H1 (cell line): ENCODE results near the gene NUDT9. TPM values are rescaled to one million over a fixed set of nuclear protein-coding genes. Genes with fewer than 3 reads are reported as not detected.
A peak's percentile ranks its signal among the peaks of the same experiment; 100 is the strongest.
"Not testable (repeated sequence)": the region's sequence is repeated elsewhere in the genome, so short reads cannot be mapped to it uniquely, and the experiment has no call there.

Source experiments
- CTCF ChIA-PET: fragments of 300-600 bp; sonication (Branson Sonifier 250); formaldehyde crosslinking; loops from one replicate; lab custom pipeline; 2021; ENCODE audit not compliant: partially characterized antibody; lab: Charles Lee
- POLR2A ChIA-PET: fragments of 300-600 bp; sonication (Branson Sonifier 250); formaldehyde crosslinking; loops from one replicate; lab custom pipeline; 2021; ENCODE audit warnings: inconsistent platforms; ENCODE audit not compliant: partially characterized antibody; lab: Charles Lee
- DNase-seq, 2 experiments: peaks; one replicate each; pipeline versions ENCODE4 v3.0.0 to v3.0.0-alpha.2; 2010 to 2022; ENCODE audit warnings: low spot score in 2 of 2, low read depth in 1 of 2, mixed read lengths in 1 of 2
- FAIRE-seq: peaks from 2 replicates; lab custom pipeline; 2011; peaks lifted over from hg19 to GRCh38; lab: Jason Lieb, UNC
- H2AFZ ChIP-seq: 2 replicates; pipeline ENCODE4 v1.8.1; 2012; ENCODE audit warnings: low read length, inconsistent platforms
- H2AK5ac ChIP-seq: 2 replicates; pipeline ENCODE4 v1.6.1; 2013; ENCODE audit warnings: low read depth, low read length
- H2BK120ac ChIP-seq: replicated peaks from 2 replicates; pipeline ENCODE3; 2013; ENCODE audit warnings: low read depth, low read length, inconsistent platforms
- H2BK12ac ChIP-seq: 2 replicates; pipeline ENCODE4 v1.6.1; 2013; ENCODE audit warnings: low read depth, low read length
- H2BK15ac ChIP-seq: 2 replicates; pipeline ENCODE4 v1.6.1; 2013; ENCODE audit warnings: low read length
- H2BK20ac ChIP-seq: 2 replicates; pipeline ENCODE4 v1.6.1; 2013; ENCODE audit warnings: low read length
- H2BK5ac ChIP-seq: 2 replicates; pipeline ENCODE4 v1.6.1; 2013; ENCODE audit warnings: low read depth, low read length
- H3K14ac ChIP-seq: 2 replicates; pipeline ENCODE4 v1.6.1; 2013; ENCODE audit warnings: inconsistent platforms; ENCODE audit not compliant: insufficient read length
- H3K18ac ChIP-seq: 2 replicates; pipeline ENCODE4 v1.6.1; 2013; ENCODE audit warnings: low read length; ENCODE audit errors: extremely low read depth
- H3K23ac ChIP-seq: 2 replicates; pipeline ENCODE4 v1.6.1; 2013; ENCODE audit warnings: inconsistent platforms; ENCODE audit not compliant: insufficient read length
- H3K23me2 ChIP-seq: 2 replicates; pipeline ENCODE4 v1.6.1; 2013; ENCODE audit warnings: low read depth, low read length
- H3K27ac ChIP-seq: 2 replicates; pipeline ENCODE4 v1.6.1; 2011; ENCODE audit warnings: low read depth, low read length, inconsistent platforms
- H3K27me3 ChIP-seq, 4 experiments: replicated peaks in 1 of 4; 1 replicate in 1 of 4; 2 replicates in 3 of 4; pipeline versions ENCODE4 v1.6.1 to v1.8.1; 2011 to 2013; ENCODE audit warnings: low read length in 3 of 4, mild to moderate bottlenecking in 3 of 4, inconsistent platforms in 2 of 4, mixed read lengths in 2 of 4, moderate library complexity in 1 of 4; ENCODE audit not compliant: control insufficient read depth in 3 of 4, insufficient read depth in 3 of 4; ENCODE audit errors: extremely low read depth in 1 of 4
- H3K36me3 ChIP-seq, 4 experiments: 2 replicates each; pipeline versions ENCODE4 v1.6.1 to v1.8.1; 2011 to 2013; ENCODE audit warnings: mild to moderate bottlenecking in 4 of 4, low read length in 3 of 4, moderate library complexity in 2 of 4, control low read depth in 1 of 4, inconsistent platforms in 1 of 4; ENCODE audit not compliant: insufficient read depth in 4 of 4, control insufficient read depth in 2 of 4
- H3K4ac ChIP-seq: replicated peaks from 2 replicates; pipeline ENCODE3; 2013; ENCODE audit warnings: low read length, low read depth, mixed read lengths, inconsistent platforms; ENCODE audit not compliant: insufficient read length
- H3K4me1 ChIP-seq, 4 experiments: replicated peaks in 1 of 4; 1 replicate in 1 of 4; 2 replicates in 3 of 4; pipeline versions ENCODE4 v1.6.1 to v1.8.1; 2011 to 2013; ENCODE audit warnings: low read length in 3 of 4, inconsistent platforms in 2 of 4, mixed read lengths in 1 of 4; ENCODE audit not compliant: insufficient read depth in 4 of 4, control insufficient read depth in 3 of 4
- H3K4me2 ChIP-seq, 2 experiments: 2 replicates each; pipeline versions ENCODE4 v1.6.1 to v1.8.1; 2011 to 2013; ENCODE audit warnings: low read depth in 2 of 2, low read length in 2 of 2, control low read depth in 1 of 2, inconsistent platforms in 1 of 2, mild to moderate bottlenecking in 1 of 2; ENCODE audit not compliant: insufficient read depth in 1 of 2
- H3K4me3 ChIP-seq, 4 experiments: fragments of 200-600, 300-600 bp in 1 of 4; sonication (generic), shearing (Covaris generic), sonication (Bioruptor Twin) in 1 of 4; 2 replicates each; pipeline versions ENCODE4 v1.5.1 to v1.8.1; 2011 to 2016; ENCODE audit warnings: low read length in 4 of 4, low read depth in 3 of 4, control low read depth in 2 of 4, inconsistent platforms in 2 of 4, mild to moderate bottlenecking in 2 of 4, mixed read lengths in 1 of 4, moderate library complexity in 1 of 4; ENCODE audit not compliant: insufficient read depth in 2 of 4; ENCODE audit errors: extremely low read depth in 1 of 4
- H3K56ac ChIP-seq: replicated peaks from 2 replicates; pipeline ENCODE3; 2013; ENCODE audit warnings: low read depth, mild to moderate bottlenecking, mixed read lengths, low read length, inconsistent platforms; ENCODE audit not compliant: insufficient read length
- H3K79me1 ChIP-seq: 2 replicates; pipeline ENCODE4 v1.6.1; 2013; ENCODE audit warnings: low read depth, low read length, control low read depth
- H3K79me2 ChIP-seq, 2 experiments: 2 replicates each; pipeline versions ENCODE4 v1.6.1 to v1.8.1; 2012 to 2013; ENCODE audit warnings: low read length in 2 of 2, mild to moderate bottlenecking in 2 of 2, inconsistent platforms in 1 of 2; ENCODE audit not compliant: insufficient read depth in 2 of 2, control insufficient read depth in 1 of 2
- H3K9ac ChIP-seq, 4 experiments: replicated peaks in 1 of 4; 1 replicate in 1 of 4; 2 replicates in 3 of 4; pipeline versions ENCODE4 v1.6.1 to v1.8.1; 2011 to 2013; ENCODE audit warnings: low read depth in 3 of 4, low read length in 3 of 4, control low read depth in 2 of 4, mild to moderate bottlenecking in 2 of 4, moderate library complexity in 2 of 4, inconsistent platforms in 1 of 4; ENCODE audit errors: extremely low read depth in 1 of 4
- H3K9me3 ChIP-seq, 2 experiments: 2 replicates each; pipeline versions ENCODE4 v1.6.1 to v1.8.1; 2012 to 2013; ENCODE audit warnings: mild to moderate bottlenecking in 2 of 2, moderate library complexity in 2 of 2, control low read depth in 1 of 2, inconsistent platforms in 1 of 2, low read depth in 1 of 2, low read length in 1 of 2, mixed read lengths in 1 of 2; ENCODE audit not compliant: insufficient read depth in 2 of 2
- H4K20me1 ChIP-seq, 2 experiments: replicated peaks in 1 of 2; 2 replicates each; pipeline versions ENCODE3 to v1.8.1; 2011 to 2013; ENCODE audit warnings: inconsistent platforms in 2 of 2, low read length in 2 of 2, mild to moderate bottlenecking in 1 of 2; ENCODE audit not compliant: insufficient read depth in 2 of 2, control insufficient read depth in 1 of 2
- H4K5ac ChIP-seq: 2 replicates; pipeline ENCODE4 v1.6.1; 2013; ENCODE audit warnings: low read length, low read depth, mixed read lengths, inconsistent platforms; ENCODE audit not compliant: insufficient read length
- H4K8ac ChIP-seq: 2 replicates; pipeline ENCODE4 v1.8.0; 2013; ENCODE audit warnings: mild to moderate bottlenecking, moderate library complexity, low read length, inconsistent platforms; ENCODE audit not compliant: insufficient read depth; ENCODE audit errors: extremely low read depth
- H4K91ac ChIP-seq: replicated peaks from 2 replicates; pipeline ENCODE3; 2013; ENCODE audit warnings: low read length, mixed read lengths, inconsistent platforms; ENCODE audit not compliant: insufficient read length
- EP300 ChIP-seq, 2 experiments: IDR thresholded peaks; 1 replicate in 1 of 2; 2 replicates in 1 of 2; pipeline ENCODE4 v1.6.1; 2011 to 2012; ENCODE audit warnings: low read depth in 2 of 2, low read length in 2 of 2, mild to moderate bottlenecking in 2 of 2, borderline replicate concordance in 1 of 2, inconsistent platforms in 1 of 2, moderate library complexity in 1 of 2
- WGBS, 2 experiments: shearing (Covaris generic) in 1 of 2; methylation state at CpG; one replicate each; pipeline versions ENCODE4 v1.1.6 to v1.1.7; 2013 to 2015; ENCODE audit warnings: low lambda C conversion rate in 2 of 2, mixed read lengths in 2 of 2, inconsistent platforms in 1 of 2, low coverage in 1 of 2, missing lambda C conversion rate in 1 of 2; ENCODE audit not compliant: insufficient replicate concordance in 2 of 2, insufficient coverage in 1 of 2, insufficient read length in 1 of 2; ENCODE audit errors: extremely low coverage in 1 of 2, missing lambda C conversion rate in 1 of 2; 5-methylcytosine and 5-hydroxymethylcytosine counted together
- polyA plus RNA-seq, 7 experiments: library from polyadenylated mRNA; depleted of rRNA in 3 of 7; stranded (reverse) in 5 of 7; unstranded in 2 of 7; fragments of >200 nt in 5 of 7; fragments of 200-250 nt in 2 of 7; gene quantifications; 1 replicate in 5 of 7; 2 replicates in 1 of 7; 4 replicates in 1 of 7; pipeline versions ENCODE4 v1.2.1 to v1.2.3, GENCODE V29; 2011 to 2013; ENCODE audit warnings: missing spikeins in 2 of 7, mixed read lengths in 2 of 7
- total RNA-seq: library from RNA; stranded (reverse); fragmentation: NEBNext Ultra II Directional; extraction: Animal tissue kit (Norgen Biotek cat#: 25700); gene quantifications from 2 replicates; pipeline ENCODE4 v1.2.1, GENCODE V29; 2021

Gene NUDT9
- total and polyA plus RNA-seq, 2 of the 8 experiments (the other 6 are each of a cell fraction or from before 2014, with no cell fraction given): 13.2 to 27.6 TPM

GRCh38 chr4:87384466-87385132, 37.8 kb upstream of the NUDT9 start:
- not testable (repeated sequence) for DNase-seq, H3K4me2 ChIP-seq, H3K14ac ChIP-seq, H3K79me1 ChIP-seq, H2BK20ac ChIP-seq, H3K79me2 ChIP-seq, H2AFZ ChIP-seq, H2BK15ac ChIP-seq, H3K9ac ChIP-seq, H3K23ac ChIP-seq, FAIRE-seq, H3K4me3 ChIP-seq, H2BK12ac ChIP-seq
- CTCF ChIA-PET: interaction anchor here (1.3 to 1.6 kb wide), 2 partner anchors 9 to 11 kb away, joined by 4 to 5 read pairs; no protein-coding TSS in a partner anchor
- peak in 1 of 2 experiments; percentile 37; a peak in 1 of 3 replicates for TF ChIP-seq EP300 (IDR thresholded peaks at IDR 0.05; ENCODE audit: borderline replicate concordance in 1 of 2, low read depth in 2 of 2, low read length in 2 of 2)
- TF ChIP-seq, all 59 proteins: peak for 1; not testable (repeated sequence) for 58
- H2BK5ac ChIP-seq, H4K5ac ChIP-seq, H3K4me1 ChIP-seq, H3K27ac ChIP-seq, H2AK5ac ChIP-seq, H3K4ac ChIP-seq, H3K36me3 ChIP-seq, H4K91ac ChIP-seq, H4K8ac ChIP-seq, H2BK120ac ChIP-seq, H3K56ac ChIP-seq, H3K9me3 ChIP-seq, POLR2A ChIA-PET, H4K20me1 ChIP-seq, H3K27me3 ChIP-seq, H3K18ac ChIP-seq, H3K23me2 ChIP-seq: not testable (repeated sequence)
- 88% methylated on average over 9 of the region's 9 CpGs; no CpG with 5 or more reads in 1 of the 2 experiments for WGBS, 2 experiments
